Ishikawa (cell line): ENCODE measurements around the gene SYP.

Source experiments
- CEBPB ChIP-seq: IDR thresholded peaks from 2 replicates; pipeline ENCODE4 v1.6.1; 2012
- EGR1 ChIP-seq: IDR thresholded peaks from 2 replicates; pipeline ENCODE4 v1.6.1; 2012
- EP300 ChIP-seq: IDR thresholded peaks from 2 replicates; pipeline ENCODE4 v1.6.1; 2012; ENCODE audit warnings: borderline replicate concordance
- MAX ChIP-seq: IDR thresholded peaks from 2 replicates; pipeline ENCODE4 v1.6.1; 2012
- NFIC ChIP-seq: IDR thresholded peaks from 2 replicates; pipeline ENCODE4 v1.6.1; 2012
- RAD21 ChIP-seq: IDR thresholded peaks from 2 replicates; pipeline ENCODE4 v1.6.1; 2012; ENCODE audit warnings: low read depth
- TAF1 ChIP-seq: IDR thresholded peaks from 2 replicates; pipeline ENCODE4 v1.6.1; 2012; ENCODE audit warnings: low read depth, mild to moderate bottlenecking
- TCF12 ChIP-seq: IDR thresholded peaks from 2 replicates; pipeline ENCODE4 v1.6.1; 2012; ENCODE audit warnings: low read depth
- TEAD4 ChIP-seq: IDR thresholded peaks from 2 replicates; pipeline ENCODE4 v1.6.1; 2012
- ZBTB7A ChIP-seq: IDR thresholded peaks from 2 replicates; pipeline ENCODE4 v1.6.1; 2012; ENCODE audit warnings: low read depth
- TF ChIP-seq, protein P1 (sequence below): IDR thresholded peaks from 2 replicates; pipeline ENCODE4 v1.6.1; 2012; ENCODE audit warnings: low read depth, mild to moderate bottlenecking

DNA sequence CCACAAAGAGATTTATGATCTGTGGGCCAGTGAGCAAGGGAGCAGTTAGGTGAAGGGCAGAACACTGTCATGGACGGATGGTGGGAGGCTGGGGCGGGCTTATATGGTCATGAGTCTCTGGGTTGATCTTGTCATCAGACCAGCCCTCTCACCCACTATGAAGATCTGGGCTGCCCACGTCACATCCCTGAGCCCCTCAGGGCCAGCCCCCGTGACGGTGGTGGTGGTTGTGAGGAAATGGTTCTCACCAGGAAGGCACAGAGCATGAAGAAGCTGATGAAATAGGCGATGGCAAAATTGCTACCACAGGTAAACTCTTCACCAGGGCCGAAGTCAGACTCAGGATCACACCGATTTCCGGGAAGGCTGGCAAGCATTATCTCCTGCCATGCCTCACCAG lies 11.1 kb upstream of the SYP start:
- TF ChIP-seq RAD21 (no peak), MAX (no peak), EP300 (no peak), CEBPB (no peak), TEAD4 (no peak), ZBTB7A (no peak), NFIC (no peak), TCF12 (no peak), EGR1 (no peak), TAF1 (no peak)
- TF ChIP-seq, protein P1, sequence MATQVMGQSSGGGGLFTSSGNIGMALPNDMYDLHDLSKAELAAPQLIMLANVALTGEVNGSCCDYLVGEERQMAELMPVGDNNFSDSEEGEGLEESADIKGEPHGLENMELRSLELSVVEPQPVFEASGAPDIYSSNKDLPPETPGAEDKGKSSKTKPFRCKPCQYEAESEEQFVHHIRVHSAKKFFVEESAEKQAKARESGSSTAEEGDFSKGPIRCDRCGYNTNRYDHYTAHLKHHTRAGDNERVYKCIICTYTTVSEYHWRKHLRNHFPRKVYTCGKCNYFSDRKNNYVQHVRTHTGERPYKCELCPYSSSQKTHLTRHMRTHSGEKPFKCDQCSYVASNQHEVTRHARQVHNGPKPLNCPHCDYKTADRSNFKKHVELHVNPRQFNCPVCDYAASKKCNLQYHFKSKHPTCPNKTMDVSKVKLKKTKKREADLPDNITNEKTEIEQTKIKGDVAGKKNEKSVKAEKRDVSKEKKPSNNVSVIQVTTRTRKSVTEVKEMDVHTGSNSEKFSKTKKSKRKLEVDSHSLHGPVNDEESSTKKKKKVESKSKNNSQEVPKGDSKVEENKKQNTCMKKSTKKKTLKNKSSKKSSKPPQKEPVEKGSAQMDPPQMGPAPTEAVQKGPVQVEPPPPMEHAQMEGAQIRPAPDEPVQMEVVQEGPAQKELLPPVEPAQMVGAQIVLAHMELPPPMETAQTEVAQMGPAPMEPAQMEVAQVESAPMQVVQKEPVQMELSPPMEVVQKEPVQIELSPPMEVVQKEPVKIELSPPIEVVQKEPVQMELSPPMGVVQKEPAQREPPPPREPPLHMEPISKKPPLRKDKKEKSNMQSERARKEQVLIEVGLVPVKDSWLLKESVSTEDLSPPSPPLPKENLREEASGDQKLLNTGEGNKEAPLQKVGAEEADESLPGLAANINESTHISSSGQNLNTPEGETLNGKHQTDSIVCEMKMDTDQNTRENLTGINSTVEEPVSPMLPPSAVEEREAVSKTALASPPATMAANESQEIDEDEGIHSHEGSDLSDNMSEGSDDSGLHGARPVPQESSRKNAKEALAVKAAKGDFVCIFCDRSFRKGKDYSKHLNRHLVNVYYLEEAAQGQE = no peak
